ENCODE measurements around the gene STX1B. TPM values are rescaled to one million over a fixed set of nuclear protein-coding genes. Genes with fewer than 3 reads are reported as not detected.
A peak's percentile ranks its signal among the peaks of the same experiment; 100 is the strongest.

STX1B gene
- total RNA-seq, 4 donors from 2014 or later, result 0.41 to 1.3 TPM; not detected in 2

GRCh38 chr16:30963925-30964511 is 46.4 kb downstream of the STX1B start:
- no peaks in the 10 kb centered on the region for H3K27me3 ChIP-seq
- TF ChIP-seq POLR2A (IDR thresholded peaks at IDR 0.05), result no peak
- no peak for TF ChIP-seq CTCF (IDR thresholded peaks at IDR 0.05)
- TF ChIP-seq EP300 (IDR thresholded peaks at IDR 0.05; ENCODE audit: low read depth), result no peak
- TF ChIP-seq POLR2AphosphoS5 (IDR thresholded peaks at IDR 0.05), result no peak
- no peak for DNase-seq
- intact Hi-C loops (cut with DNase I; ENCODE audit: low total_unique reads) (no loop called here), in situ Hi-C loops (cut with MboI; ENCODE audit: low pct_ligation_motif_present in 1 of 4, low pct_unique_long_range_greater_than_20kb in 1 of 4, low sequenced_read_pairs in 3 of 4) (loop anchor here in 1 of 4 donors (25.0 kb wide), 1 partner anchor 748 kb away; a partner anchor contains a TSS)
- peaks cover 0 to 76% (median 34%) of the 10 kb centered on the region in 4 donors for H3K36me3 ChIP-seq
- no peaks in the 10 kb centered on the region for H3K9me3 ChIP-seq
- H3K27ac ChIP-seq, result no peak overlapping the region
- 95 to 97% methylated on average over 12 to 18 of the region's 18 CpGs for WGBS, 2 donors (ENCODE audit: low coverage in 1 of 2)
- H3K4me1 ChIP-seq, result peaks cover 0 to 7% (median 3%) of the 10 kb centered on the region in 4 donors
- no peak overlapping the region for H3K4me3 ChIP-seq

GRCh38 chr16:30961384-30961783 is 49.1 kb downstream of the STX1B start:
- Histone ChIP-seq H3K27me3 (no peaks in the 10 kb centered on the region), H3K36me3 (peaks cover 0 to 62% (median 30%) of the 10 kb centered on the region in 4 donors), H3K27ac (no peak overlapping the region), H3K9me3 (no peaks in the 10 kb centered on the region), H3K4me1 (peaks cover 9 to 19% (median 14%) of the 10 kb centered on the region in 4 donors), H3K4me3 (no peak overlapping the region)
- DNase-seq, result no peak
- intact Hi-C loops (cut with DNase I; ENCODE audit: low total_unique reads) (no loop called here), in situ Hi-C loops (cut with MboI; ENCODE audit: low pct_ligation_motif_present in 1 of 4, low pct_unique_long_range_greater_than_20kb in 1 of 4, low sequenced_read_pairs in 3 of 4) (loop anchor here in 1 of 4 donors (25.0 kb wide), 1 partner anchor 751 kb away; a partner anchor contains a TSS)
- WGBS, 2 donors (ENCODE audit: low coverage in 1 of 2), result 90 to 93% methylated on average over 1 to 11 of the region's 11 CpGs
- TF ChIP-seq CTCF (IDR thresholded peaks at IDR 0.05), result no peak

GRCh38 chr16:30958175-30959079 is 52.0 kb downstream of the STX1B start:
- Histone ChIP-seq H3K27me3 (no peaks in the 10 kb centered on the region), H3K4me1 (peaks cover 10 to 23% (median 18%) of the 10 kb centered on the region in 4 donors), H3K27ac (peak overlapping the region; percentile 93 to 96 (median 96)), H3K9me3 (no peaks in the 10 kb centered on the region), H3K4me3 (peak overlapping the region; percentile 73 to 85 (median 74)), H3K36me3 (peaks cover 0 to 36% (median 17%) of the 10 kb centered on the region in 4 donors)
- intact Hi-C loops (cut with DNase I; ENCODE audit: low total_unique reads), result no loop called here
- in situ Hi-C loops (cut with MboI; ENCODE audit: low pct_ligation_motif_present in 1 of 4, low pct_unique_long_range_greater_than_20kb in 1 of 4, low sequenced_read_pairs in 3 of 4), result loop anchor here in 1 of 4 donors (25.0 kb wide), 1 partner anchor 754 kb away; a partner anchor contains a TSS
- TF ChIP-seq EP300 (IDR thresholded peaks at IDR 0.05; ENCODE audit: low read depth) (no peak), POLR2AphosphoS5 (IDR thresholded peaks at IDR 0.05) (no peak), CTCF (IDR thresholded peaks at IDR 0.05) (no peak), POLR2A (IDR thresholded peaks at IDR 0.05) (no peak)
- DNase-seq, result peak; percentile 52
- whole genome bisulfite sequencing, 2 donors (ENCODE audit: low coverage in 1 of 2), result 27 to 36% methylated on average over 4 to 22 of the region's 55 CpGs
